ENCODE results near the gene DTNA. TPM values are rescaled to one million over a fixed set of nuclear protein-coding genes. Genes with fewer than 3 reads are reported as not detected.

DTNA gene
- total and polyA plus RNA-seq, 4 donors: 90.4 to 190 (median 131) TPM

GRCh38 chr18:34928088-34928753 lies 218.1 kb downstream of the DTNA start:
- H3K27me3 ChIP-seq (ENCODE audit: control insufficient read depth, insufficient read depth, low read length): no peaks in the 10 kb centered on the region
- DNase-seq (ENCODE audit: low read depth in 4 of 6, low spot score in 6 of 6): peak in 1 of 6 donors; percentile 56
- H3K27ac ChIP-seq (ENCODE audit: low read depth, low read length): no peak overlapping the region
- H3K4me3 ChIP-seq (ENCODE audit: low read depth, low read length): no peak overlapping the region
- no peaks in the 10 kb centered on the region for H3K9me3 ChIP-seq (ENCODE audit: control insufficient read depth, insufficient read depth, low read length)
- WGBS (ENCODE audit: insufficient coverage): 65% methylated on average over 4 of the region's 7 CpGs
- H3K36me3 ChIP-seq (ENCODE audit: control insufficient read depth, insufficient read depth, low read length): no peaks in the 10 kb centered on the region
- no peaks in the 10 kb centered on the region for H3K4me1 ChIP-seq (ENCODE audit: control insufficient read depth, insufficient read depth, low read length)

DNA sequence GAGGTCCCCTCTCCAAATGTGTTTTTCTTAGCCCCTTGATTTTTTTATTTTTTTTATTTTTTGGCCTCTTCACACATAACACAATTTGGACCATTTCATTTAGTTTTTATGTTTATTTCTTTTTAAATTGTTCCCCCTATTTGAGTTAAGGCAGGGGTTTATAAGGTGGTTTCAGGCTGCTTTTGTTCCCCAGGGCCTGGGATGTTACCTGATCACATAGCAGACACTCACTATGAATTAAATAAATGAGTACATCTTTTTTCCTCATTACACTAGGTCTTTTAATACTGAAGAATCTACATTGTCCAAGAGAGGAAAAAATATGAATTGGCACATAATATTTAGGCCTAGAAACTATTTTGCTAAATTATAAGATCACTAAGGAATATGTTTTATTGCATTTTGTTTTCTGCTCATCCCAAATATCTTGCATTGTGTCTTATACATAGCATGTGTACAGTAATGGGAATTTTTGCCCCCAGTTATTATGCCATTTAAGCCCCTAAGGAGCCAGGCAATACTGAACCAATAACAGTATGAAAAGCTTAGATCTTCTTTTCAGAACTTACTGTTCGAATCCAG lies 218.7 kb downstream of the DTNA start:
- Histone ChIP-seq H3K9me3 (ENCODE audit: control insufficient read depth, insufficient read depth, low read length) (no peaks in the 10 kb centered on the region), H3K27ac (ENCODE audit: low read depth, low read length) (no peak overlapping the region), H3K4me1 (ENCODE audit: control insufficient read depth, insufficient read depth, low read length) (no peaks in the 10 kb centered on the region), H3K4me3 (ENCODE audit: low read depth, low read length) (no peak overlapping the region), H3K36me3 (ENCODE audit: control insufficient read depth, insufficient read depth, low read length) (no peaks in the 10 kb centered on the region), H3K27me3 (ENCODE audit: control insufficient read depth, insufficient read depth, low read length) (no peaks in the 10 kb centered on the region)
- no peak for DNase-seq (ENCODE audit: low read depth in 4 of 6, low spot score in 6 of 6)
- WGBS (ENCODE audit: insufficient coverage): no CpG with 5 or more reads among the region's 1 CpG

DNA sequence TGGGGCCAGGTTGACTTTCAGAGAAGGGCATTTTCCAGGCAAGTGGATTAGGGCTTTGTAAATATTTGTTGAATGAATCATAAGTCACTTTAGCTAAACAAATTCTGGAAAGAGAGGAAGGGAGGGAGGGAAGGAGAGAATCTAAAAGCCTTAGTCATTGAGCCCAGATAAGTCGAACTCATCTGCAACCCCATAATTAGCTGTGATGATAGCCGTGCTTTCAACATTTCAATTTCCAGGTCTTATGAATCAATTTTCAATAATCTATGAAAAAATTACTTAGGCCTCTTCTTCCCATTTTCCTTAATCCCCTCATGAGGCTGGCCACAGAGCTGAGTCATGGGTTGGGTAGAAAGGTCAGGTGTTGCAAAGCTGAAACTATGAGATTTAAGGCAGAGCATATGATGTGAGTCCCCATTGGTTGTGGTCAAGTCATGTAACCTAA lies 219.3 kb downstream of the DTNA start:
- Histone ChIP-seq H3K4me1 (ENCODE audit: control insufficient read depth, insufficient read depth, low read length) (no peaks in the 10 kb centered on the region), H3K9me3 (ENCODE audit: control insufficient read depth, insufficient read depth, low read length) (no peaks in the 10 kb centered on the region), H3K36me3 (ENCODE audit: control insufficient read depth, insufficient read depth, low read length) (no peaks in the 10 kb centered on the region), H3K4me3 (ENCODE audit: low read depth, low read length) (no peak overlapping the region), H3K27me3 (ENCODE audit: control insufficient read depth, insufficient read depth, low read length) (no peaks in the 10 kb centered on the region), H3K27ac (ENCODE audit: low read depth, low read length) (no peak overlapping the region)
- no CpG with 5 or more reads among the region's 2 CpGs for WGBS (ENCODE audit: insufficient coverage)
- DNase-seq (ENCODE audit: low read depth in 4 of 6, low spot score in 6 of 6): no peak

- H3K36me3 ChIP-seq (ENCODE audit: control insufficient read depth, insufficient read depth, low read length): no peaks in the 10 kb centered on the region
- no peaks in the 10 kb centered on the region for H3K4me1 ChIP-seq (ENCODE audit: control insufficient read depth, insufficient read depth, low read length)
- DNase-seq (ENCODE audit: low read depth in 4 of 6, low spot score in 6 of 6): no peak
- WGBS (ENCODE audit: insufficient coverage): no CpG with 5 or more reads among the region's 1 CpG
- H3K27ac ChIP-seq (ENCODE audit: low read depth, low read length): no peak overlapping the region
- no peak overlapping the region for H3K4me3 ChIP-seq (ENCODE audit: low read depth, low read length)
- no peaks in the 10 kb centered on the region for H3K27me3 ChIP-seq (ENCODE audit: control insufficient read depth, insufficient read depth, low read length)
- no peaks in the 10 kb centered on the region for H3K9me3 ChIP-seq (ENCODE audit: control insufficient read depth, insufficient read depth, low read length)
Measured at GRCh38 chr18:34932363-34932762, 222.3 kb downstream of the DTNA start.

- Histone ChIP-seq H3K9me3 (ENCODE audit: control insufficient read depth, insufficient read depth, low read length) (no peaks in the 10 kb centered on the region), H3K27ac (ENCODE audit: low read depth, low read length) (no peak overlapping the region), H3K27me3 (ENCODE audit: control insufficient read depth, insufficient read depth, low read length) (no peaks in the 10 kb centered on the region), H3K4me3 (ENCODE audit: low read depth, low read length) (no peak overlapping the region), H3K4me1 (ENCODE audit: control insufficient read depth, insufficient read depth, low read length) (no peaks in the 10 kb centered on the region), H3K36me3 (ENCODE audit: control insufficient read depth, insufficient read depth, low read length) (no peaks in the 10 kb centered on the region)
- DNase-seq (ENCODE audit: low read depth in 4 of 6, low spot score in 6 of 6): no peak
- WGBS (ENCODE audit: insufficient coverage): no CpG with 5 or more reads among the region's 4 CpGs
Measured at GRCh38 chr18:34932792-34933466, 222.8 kb downstream of the DTNA start.

DNA sequence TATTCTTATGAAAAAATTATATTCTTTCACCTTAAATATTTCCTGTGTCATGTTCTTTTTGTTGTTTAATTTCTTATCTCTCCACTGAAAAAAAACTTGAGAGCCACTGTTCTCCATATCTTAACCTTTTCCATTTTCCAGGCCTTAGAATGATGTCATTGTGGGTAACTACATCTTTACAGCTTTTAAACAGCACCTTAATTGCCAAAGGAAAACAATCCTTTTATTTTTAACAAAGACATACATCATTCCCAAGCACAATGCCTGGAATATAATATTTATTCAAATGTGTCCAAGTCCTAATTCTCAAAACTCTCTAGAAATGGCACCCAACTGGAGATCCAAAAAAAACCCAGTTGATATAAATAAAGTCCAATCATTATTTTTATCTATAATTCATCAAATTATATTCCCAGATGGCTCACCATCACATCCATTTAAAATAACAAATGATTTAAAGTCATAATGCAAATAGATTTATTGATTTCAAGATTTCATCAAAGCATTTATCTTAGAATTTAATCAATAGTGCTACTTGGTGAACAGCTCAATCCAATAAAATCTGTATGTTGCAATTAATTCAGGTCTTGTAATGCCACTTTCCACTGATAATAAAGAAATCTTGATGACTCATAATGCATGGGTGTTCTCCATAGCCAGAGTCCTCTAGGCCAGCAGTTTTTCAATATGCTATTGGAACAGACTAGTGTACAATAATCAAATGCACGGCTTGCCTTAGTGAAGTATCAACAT lies 224.0 kb downstream of the DTNA start:
- no peak overlapping the region for H3K27ac ChIP-seq (ENCODE audit: low read depth, low read length)

DNA sequence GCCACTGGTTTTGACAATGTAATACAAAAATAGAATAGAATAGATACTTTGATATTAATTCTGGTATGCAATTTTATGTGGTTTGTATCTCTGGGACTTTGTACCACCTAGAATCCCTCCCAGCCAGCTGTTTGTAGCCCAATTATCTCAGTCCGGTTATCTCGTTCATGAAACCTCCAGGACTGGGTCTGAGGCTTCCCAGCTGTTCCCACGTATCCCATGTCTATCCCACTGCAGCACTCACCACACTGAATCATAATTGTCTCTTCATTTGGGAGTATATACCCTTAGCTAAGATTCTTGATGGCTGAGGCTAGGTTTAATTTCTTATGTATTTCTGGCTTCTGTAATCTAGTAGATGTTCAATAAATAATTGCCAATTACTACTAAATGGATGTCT lies 226.7 kb downstream of the DTNA start:
- no CpG with 5 or more reads among the region's 3 CpGs for WGBS (ENCODE audit: insufficient coverage)
- H3K27me3 ChIP-seq (ENCODE audit: control insufficient read depth, insufficient read depth, low read length): no peaks in the 10 kb centered on the region

More for the DNA sequence above, 224.0 kb downstream of the DTNA start:
- no peak for DNase-seq (ENCODE audit: low read depth in 4 of 6, low spot score in 6 of 6)
- no peaks in the 10 kb centered on the region for H3K27me3 ChIP-seq (ENCODE audit: control insufficient read depth, insufficient read depth, low read length)
- H3K36me3 ChIP-seq (ENCODE audit: control insufficient read depth, insufficient read depth, low read length): no peaks in the 10 kb centered on the region
- no peaks in the 10 kb centered on the region for H3K4me1 ChIP-seq (ENCODE audit: control insufficient read depth, insufficient read depth, low read length)
- no peak overlapping the region for H3K4me3 ChIP-seq (ENCODE audit: low read depth, low read length)
- WGBS (ENCODE audit: insufficient coverage): no CpG with 5 or more reads among the region's 1 CpG
- no peaks in the 10 kb centered on the region for H3K9me3 ChIP-seq (ENCODE audit: control insufficient read depth, insufficient read depth, low read length)

GRCh38 chr18:34938090-34938489 lies 228.0 kb downstream of the DTNA start:
- Histone ChIP-seq H3K27ac (ENCODE audit: low read depth, low read length) (no peak overlapping the region), H3K4me1 (ENCODE audit: control insufficient read depth, insufficient read depth, low read length) (no peaks in the 10 kb centered on the region), H3K9me3 (ENCODE audit: control insufficient read depth, insufficient read depth, low read length) (no peaks in the 10 kb centered on the region), H3K4me3 (ENCODE audit: low read depth, low read length) (no peak overlapping the region), H3K27me3 (ENCODE audit: control insufficient read depth, insufficient read depth, low read length) (no peaks in the 10 kb centered on the region), H3K36me3 (ENCODE audit: control insufficient read depth, insufficient read depth, low read length) (no peaks in the 10 kb centered on the region)
- no peak for DNase-seq (ENCODE audit: low read depth in 4 of 6, low spot score in 6 of 6)
- no CpG with 5 or more reads among the region's 1 CpG for WGBS (ENCODE audit: insufficient coverage)

More for the DNA sequence above, 226.7 kb downstream of the DTNA start:
- Histone ChIP-seq H3K4me1 (ENCODE audit: control insufficient read depth, insufficient read depth, low read length) (no peaks in the 10 kb centered on the region), H3K27ac (ENCODE audit: low read depth, low read length) (no peak overlapping the region), H3K36me3 (ENCODE audit: control insufficient read depth, insufficient read depth, low read length) (no peaks in the 10 kb centered on the region), H3K4me3 (ENCODE audit: low read depth, low read length) (no peak overlapping the region), H3K9me3 (ENCODE audit: control insufficient read depth, insufficient read depth, low read length) (no peaks in the 10 kb centered on the region)
- DNase-seq (ENCODE audit: low read depth in 4 of 6, low spot score in 6 of 6): no peak

Data from spinal cord (tissue), 10 donors.